Cardiac muscle cell (in vitro differentiated cells and primary cell): Measurements from ENCODE around the gene LSMEM2. TPM values are rescaled to one million over a fixed set of nuclear protein-coding genes. Genes with fewer than 3 reads are reported as not detected.

ENCODE experiments used
- DNase-seq, 2 donors: peaks; one replicate each; pipeline versions ENCODE4 v3.0.0 to v3.0.0-alpha.2; 2010 to 2017; ENCODE audit warnings: low read depth in 1 of 2, low spot score in 1 of 2
- H3K27ac ChIP-seq: fragments of 200-600 bp; sonication (generic); 2 replicates; pipeline ENCODE4 v1.5.1; 2016
- H3K27me3 ChIP-seq: fragments of 200-600 bp; sonication (generic); 2 replicates; pipeline ENCODE4 v1.6.0; 2016; ENCODE audit warnings: control low read depth
- H3K36me3 ChIP-seq: fragments of 200-600 bp; sonication (generic); 2 replicates; pipeline ENCODE4 v1.5.1; 2016; ENCODE audit warnings: control low read depth
- H3K4me1 ChIP-seq: fragments of 200-600 bp; sonication (generic); 2 replicates; pipeline ENCODE4 v1.8.1; 2017; ENCODE audit warnings: low read depth, mild to moderate bottlenecking, mixed run types
- H3K4me3 ChIP-seq: fragments of 200-600 bp; sonication (generic); 2 replicates; pipeline ENCODE4 v1.5.1; 2016; ENCODE audit warnings: mild to moderate bottlenecking
- H3K9me3 ChIP-seq: fragments of 200-600 bp; sonication (generic); 2 replicates; pipeline ENCODE4 v1.5.1; 2017; ENCODE audit warnings: low read depth, mild to moderate bottlenecking, control low read depth
- CTCF ChIP-seq: IDR thresholded peaks from 2 replicates; pipeline ENCODE4 v1.5.1; 2012; ENCODE audit warnings: low read depth, mild to moderate bottlenecking, low read length
- polyA plus RNA-seq: library from polyadenylated mRNA; unstranded; fragments of >200 nt; fragmentation: Nextera tagmentation; extraction: Ambion mirVana; gene quantifications from 2 replicates; pipeline ENCODE4 v1.2.1, GENCODE V29; 2016
- total RNA-seq: library from RNA; depleted of rRNA; stranded (reverse); fragments of >200 nt; gene quantifications from 2 replicates; pipeline ENCODE4 v1.2.3, GENCODE V29; 2016

Gene LSMEM2
- total and polyA plus RNA-seq, 2 experiments from 2014 or later: 18.1 to 29.2 TPM

- no peak overlapping the region for H3K27ac ChIP-seq
- H3K9me3 ChIP-seq: no peaks in the 10 kb centered on the region
- H3K4me3 ChIP-seq: no peak overlapping the region
- TF ChIP-seq CTCF: no peak
- DNase-seq: no peak
- no peaks in the 10 kb centered on the region for H3K36me3 ChIP-seq
- no peaks in the 10 kb centered on the region for H3K27me3 ChIP-seq
- H3K4me1 ChIP-seq: peaks cover 10% of the 10 kb centered on the region
Measured at GRCh38 chr3:50294492-50295403, 15.9 kb downstream of the LSMEM2 start.

- Histone ChIP-seq H3K27me3 (no peaks in the 10 kb centered on the region), H3K4me3 (no peak overlapping the region), H3K27ac (no peak overlapping the region), H3K36me3 (no peaks in the 10 kb centered on the region), H3K9me3 (no peaks in the 10 kb centered on the region), H3K4me1 (peaks cover 10% of the 10 kb centered on the region)
- no peak for TF ChIP-seq CTCF
- no peak for DNase-seq
Measured at GRCh38 chr3:50295553-50296431, 16.9 kb downstream of the LSMEM2 start.

- H3K27ac ChIP-seq: no peak overlapping the region
- H3K4me3 ChIP-seq: no peak overlapping the region
- no peaks in the 10 kb centered on the region for H3K27me3 ChIP-seq
- H3K36me3 ChIP-seq: no peaks in the 10 kb centered on the region
- no peak for DNase-seq
- no peak for TF ChIP-seq CTCF
- no peaks in the 10 kb centered on the region for H3K9me3 ChIP-seq
- H3K4me1 ChIP-seq: peaks cover 7% of the 10 kb centered on the region
Measured at GRCh38 chr3:50296721-50297383, 18.0 kb downstream of the LSMEM2 start.

- TF ChIP-seq CTCF: no peak
- no peaks in the 10 kb centered on the region for H3K9me3 ChIP-seq
- H3K4me3 ChIP-seq: no peak overlapping the region
- no peak overlapping the region for H3K27ac ChIP-seq
- H3K4me1 ChIP-seq: peaks cover 7% of the 10 kb centered on the region
- no peaks in the 10 kb centered on the region for H3K36me3 ChIP-seq
- no peak for DNase-seq
- H3K27me3 ChIP-seq: no peaks in the 10 kb centered on the region
Measured at GRCh38 chr3:50297384-50297775, 18.5 kb downstream of the LSMEM2 start.
